HEK293 (cell line): ENCODE measurements around the gene EME2.

Experiments
- CTCF ChIA-PET: fragments of 350-600 bp; formaldehyde crosslinking; extraction: SDS; loops from one replicate; lab custom pipeline; 2021; ENCODE audit warnings: antibody characterized with exemption; lab: Yijun Ruan, JAX
- POLR2A ChIA-PET: fragments of 300-600 bp; formaldehyde crosslinking; extraction: SDS; loops from one replicate; lab custom pipeline; 2020; ENCODE audit warnings: antibody characterized with exemption, inconsistent platforms; lab: Yijun Ruan, JAX
- H3K27ac ChIP-seq: fragments of 200-500 bp; sonication (Bioruptor generic); 2 replicates; pipeline ENCODE4 v1.5.1; 2014; ENCODE audit warnings: low read depth, low read length, control low read depth, inconsistent platforms; ENCODE audit errors: extremely low read depth
- H3K36me3 ChIP-seq, 2 experiments: fragments of 200-500 bp in 1 of 2; sonication (Bioruptor generic) in 1 of 2; 1 replicate in 1 of 2; 2 replicates in 1 of 2; pipeline ENCODE4 v1.5.1; 2014 to 2017; ENCODE audit warnings: inconsistent platforms in 2 of 2, low read length in 2 of 2; ENCODE audit not compliant: control insufficient read depth in 2 of 2, insufficient read depth in 1 of 2
- H3K4me1 ChIP-seq: fragments of 200-500 bp; sonication (Bioruptor generic); 2 replicates; pipeline ENCODE4 v1.5.1; 2014; ENCODE audit warnings: mild to moderate bottlenecking, low read length, inconsistent platforms; ENCODE audit not compliant: control insufficient read depth, insufficient read depth
- H3K4me3 ChIP-seq: 2 replicates; pipeline ENCODE4 v1.5.1; 2011; ENCODE audit warnings: low read depth, mild to moderate bottlenecking, control low read depth, low read length, moderate library complexity
- H3K9me3 ChIP-seq: fragments of 200-500 bp; sonication (Bioruptor generic); 2 replicates; pipeline ENCODE4 v1.5.1; 2014; ENCODE audit warnings: low read depth, low read length, inconsistent platforms; ENCODE audit not compliant: control insufficient read depth, insufficient read depth
- BCL6B ChIP-seq: fragments of 450-650 bp; formaldehyde crosslinking; IDR thresholded peaks from 2 replicates; pipeline ENCODE4 v1.5.1; 2017; ENCODE audit warnings: missing biosample characterization, missing genetic modification characterization
- KLF16 ChIP-seq: fragments of 450-650 bp; formaldehyde crosslinking; IDR thresholded peaks from 2 replicates; pipeline ENCODE4 v1.5.1; 2017; ENCODE audit warnings: missing biosample characterization, missing genetic modification characterization
- MZF1 ChIP-seq: fragments of 450-650 bp; formaldehyde crosslinking; IDR thresholded peaks from 2 replicates; pipeline ENCODE4 v1.5.1; 2017; ENCODE audit warnings: missing biosample characterization, missing genetic modification characterization, borderline replicate concordance
- SALL2 ChIP-seq: fragments of 450-650 bp; formaldehyde crosslinking; IDR thresholded peaks from 2 replicates; pipeline ENCODE4 v1.5.0; 2017; ENCODE audit warnings: missing biosample characterization, mild to moderate bottlenecking, missing genetic modification characterization, borderline replicate concordance
- ZNF114 ChIP-seq: fragments of 450-650 bp; formaldehyde crosslinking; IDR thresholded peaks from 2 replicates; pipeline ENCODE4 v1.5.0; 2017; ENCODE audit warnings: missing biosample characterization, missing genetic modification characterization
- ZNF138 ChIP-seq: fragments of 450-650 bp; formaldehyde crosslinking; IDR thresholded peaks from 2 replicates; pipeline ENCODE4 v1.5.1; 2016; ENCODE audit warnings: missing biosample characterization, missing genetic modification characterization, borderline replicate concordance
- ZNF423 ChIP-seq: fragments of 450-650 bp; formaldehyde crosslinking; IDR thresholded peaks from 2 replicates; pipeline ENCODE4 v1.5.1; 2016; ENCODE audit warnings: missing biosample characterization, missing genetic modification characterization
- ZNF433 ChIP-seq: fragments of 450-650 bp; formaldehyde crosslinking; IDR thresholded peaks from 2 replicates; pipeline ENCODE4 v1.5.1; 2016; ENCODE audit warnings: missing biosample characterization, missing genetic modification characterization, low read depth
- ZNF501 ChIP-seq: fragments of 450-650 bp; formaldehyde crosslinking; IDR thresholded peaks from 2 replicates; pipeline ENCODE4 v1.5.1; 2016; ENCODE audit warnings: missing biosample characterization, missing genetic modification characterization
- ZNF513 ChIP-seq: fragments of 450-650 bp; IDR thresholded peaks from 2 replicates; pipeline ENCODE4 v1.5.1; 2018; ENCODE audit warnings: missing biosample characterization, missing genetic modification characterization
- ZNF514 ChIP-seq: fragments of 450-650 bp; formaldehyde crosslinking; IDR thresholded peaks from 2 replicates; pipeline ENCODE4 v1.5.1; 2016; ENCODE audit warnings: missing biosample characterization, missing genetic modification characterization
- ZNF518A ChIP-seq: fragments of 450-650 bp; formaldehyde crosslinking; conservative IDR thresholded peaks from 2 replicates; pipeline ENCODE4 v1.5.1; 2016; ENCODE audit warnings: low read depth, missing biosample characterization, missing genetic modification characterization
- ZNF544 ChIP-seq: fragments of 450-650 bp; formaldehyde crosslinking; IDR thresholded peaks from 2 replicates; pipeline ENCODE4 v1.5.0; 2017; ENCODE audit warnings: missing biosample characterization, missing genetic modification characterization
- ZNF624 ChIP-seq: fragments of 450-650 bp; formaldehyde crosslinking; IDR thresholded peaks from 2 replicates; pipeline ENCODE4 v1.5.1; 2017; ENCODE audit warnings: missing biosample characterization, missing genetic modification characterization
- ZNF629 ChIP-seq: fragments of 450-650 bp; formaldehyde crosslinking; IDR thresholded peaks from 2 replicates; pipeline ENCODE4 v1.5.1; 2017; ENCODE audit warnings: missing biosample characterization, missing genetic modification characterization
- ZNF664 ChIP-seq: fragments of 450-650 bp; formaldehyde crosslinking; IDR thresholded peaks from 2 replicates; pipeline ENCODE4 v1.5.1; 2016; ENCODE audit warnings: missing biosample characterization, missing genetic modification characterization
- ZNF670 ChIP-seq: fragments of 450-650 bp; formaldehyde crosslinking; IDR thresholded peaks from 2 replicates; pipeline ENCODE4 v1.5.1; 2016; ENCODE audit warnings: missing biosample characterization, missing genetic modification characterization, low read depth
- ZNF830 ChIP-seq: fragments of 450-650 bp; IDR thresholded peaks from 2 replicates; pipeline ENCODE4 v1.5.0; 2018; ENCODE audit warnings: missing biosample characterization, missing genetic modification characterization, low read depth, mild to moderate bottlenecking, moderate library complexity
- ZSCAN23 ChIP-seq: fragments of 450-650 bp; formaldehyde crosslinking; IDR thresholded peaks from 2 replicates; pipeline ENCODE4 v1.5.1; 2016; ENCODE audit warnings: missing biosample characterization, missing genetic modification characterization
- ZXDB ChIP-seq: fragments of 450-650 bp; formaldehyde crosslinking; IDR thresholded peaks from 2 replicates; pipeline ENCODE4 v1.5.1; 2016; ENCODE audit warnings: missing biosample characterization, missing genetic modification characterization

EME2 gene

GRCh38 chr16:1752853-1753252 is 19.8 kb upstream of the EME2 start (continued):
- TF ChIP-seq ZNF518A (tag by site-specific recombination) (no peak), ZNF433 (tag by site-specific recombination) (no peak), ZNF514 (tag by site-specific recombination) (no peak), ZNF624 (tag by site-specific recombination) (no peak), ZNF544 (tag by site-specific recombination) (no peak)

- H3K36me3 ChIP-seq: peaks cover 14 to 54% of the 10 kb centered on the region in 2 experiments; a peak in 2 of 3 replicates
- no peak for TF ChIP-seq ZNF423
- no peak for TF ChIP-seq ZNF433 (tag by site-specific recombination)
- TF ChIP-seq ZXDB (tag by site-specific recombination): no peak
- TF ChIP-seq BCL6B (tag by site-specific recombination): no peak
- TF ChIP-seq ZNF138 (tag by site-specific recombination): no peak
- TF ChIP-seq ZNF513 (tag by site-specific recombination): no peak
- TF ChIP-seq MZF1: no peak
- TF ChIP-seq ZNF114: no peak
- no peak for TF ChIP-seq KLF16 (tag by site-specific recombination)
- TF ChIP-seq ZNF629 (tag by site-specific recombination): no peak
- no peak for TF ChIP-seq SALL2 (tag by site-specific recombination)
- TF ChIP-seq ZNF664 (tag by site-specific recombination): no peak
- no peak for TF ChIP-seq ZNF830 (tag by site-specific recombination)
- TF ChIP-seq ZNF670 (tag by site-specific recombination): no peak
- TF ChIP-seq ZNF501 (tag by site-specific recombination): no peak
- no peak for TF ChIP-seq ZSCAN23
- ChIA-PET POLR2A (interaction anchor here (0.7 to 1.1 kb wide), 2 partner anchors 14 to 18 kb away, joined by 3 read pairs; partner anchors contain the start of genes EME2 and MRPS34), CTCF (interaction anchor here (0.7 kb wide), 1 partner anchor 10 kb away, joined by 9 read pairs; no protein-coding TSS in a partner anchor)
- no peak overlapping the region for H3K27ac ChIP-seq
- H3K4me1 ChIP-seq: no peaks in the 10 kb centered on the region
- H3K9me3 ChIP-seq: no peaks in the 10 kb centered on the region
- H3K4me3 ChIP-seq: no peak overlapping the region
Measured at GRCh38 chr16:1754204-1754603, 18.4 kb upstream of the EME2 start.
